A673 (cell line): Measurements from ENCODE around the gene HECW1.

ENCODE experiments used
- CTCF ChIP-seq: fragments of 300-800, 200-600 bp; sonication (generic); conservative IDR thresholded peaks from 2 replicates; pipeline ENCODE4 v1.5.1; 2017; ENCODE audit warnings: low read depth, mild to moderate bottlenecking, antibody characterized with exemption, low read length, moderate library complexity, mixed read lengths
- EZH2 ChIP-seq: fragments of 200-600 bp; sonication (generic); IDR thresholded peaks from 2 replicates; pipeline ENCODE4 v1.6.1; 2017; ENCODE audit warnings: borderline replicate concordance, low read depth, mild to moderate bottlenecking, mixed read lengths, antibody characterized with exemption, low read length; ENCODE audit not compliant: poor library complexity, severe bottlenecking

GRCh38 chr7:43559171-43559945 lies 446.9 kb downstream of the HECW1 start:
- TF ChIP-seq EZH2, result no peak
- no peak for TF ChIP-seq CTCF
